GM18951 (cell line): Measurements from ENCODE around the gene BAIAP2.

Source experiments
- POLR2A ChIP-seq: IDR thresholded peaks from 4 replicates; pipeline ENCODE4 v1.6.1; 2011; ENCODE audit warnings: mild to moderate bottlenecking; ENCODE audit not compliant: insufficient read length, insufficient read depth; ENCODE audit errors: extremely low read depth
- in situ Hi-C: fragments of 300-500 bp; cut with MboI; formaldehyde crosslinking; loops from one replicate; pipeline ENCODE4 v1.12.0; 2022; ENCODE audit warnings: low sequenced_read_pairs, mixed read lengths, inconsistent platforms; ENCODE audit not compliant: unreplicated experiment

BAIAP2 gene

DNA sequence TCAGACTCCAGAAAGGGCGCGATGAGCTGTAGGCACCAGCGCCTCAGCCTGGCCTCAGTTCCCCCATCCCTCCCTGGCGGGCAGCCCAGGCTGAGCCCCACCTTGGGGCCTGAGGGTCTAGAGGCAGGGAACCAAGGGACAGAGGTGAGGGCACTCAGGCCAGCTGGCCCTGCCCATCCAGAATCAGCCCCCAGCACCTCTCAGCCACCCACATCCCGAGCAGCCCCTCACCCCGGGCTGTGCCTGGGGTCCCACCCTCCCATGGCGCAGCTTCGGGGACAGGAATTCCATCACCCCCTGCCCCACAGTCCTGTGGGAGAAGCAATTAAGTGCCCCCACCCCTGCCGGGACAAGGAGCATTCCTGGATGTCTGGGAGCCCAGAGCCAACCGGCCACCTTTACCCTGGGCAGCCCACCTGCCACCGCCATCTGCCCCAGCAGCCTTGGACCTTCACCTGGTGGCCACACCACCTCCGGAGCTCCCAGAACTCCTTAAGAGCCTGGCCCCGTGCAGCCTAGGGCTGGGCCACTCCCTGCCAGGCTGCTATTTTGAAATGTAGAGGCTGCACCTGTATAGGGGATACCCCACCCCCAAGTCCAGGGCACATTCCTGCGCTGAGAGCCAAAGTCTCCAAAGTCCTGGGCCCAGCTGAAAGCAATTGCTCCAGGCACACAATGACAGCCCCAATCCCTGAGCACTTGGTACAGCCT, 96.7 kb downstream of the BAIAP2 start:
- in situ Hi-C loops: no loop called here

DNA sequence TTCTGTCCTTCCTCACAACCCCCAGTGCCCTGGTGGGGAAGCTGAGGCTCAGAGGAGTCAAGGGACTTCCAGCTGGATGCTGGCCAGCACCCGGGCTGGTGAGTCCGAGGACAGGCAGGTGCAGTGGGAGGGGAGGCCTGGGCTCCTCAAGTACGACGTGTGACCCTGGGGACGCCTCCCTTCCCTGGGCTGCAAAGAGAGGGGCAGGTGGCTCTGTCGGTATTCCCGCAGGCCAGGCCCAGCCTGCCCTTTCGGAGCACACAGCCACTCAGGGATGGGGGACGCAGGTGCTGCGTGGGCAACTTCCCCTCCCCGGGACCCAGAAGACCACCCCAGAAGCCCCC, 97.2 kb downstream of the BAIAP2 start:
- in situ Hi-C loops: no loop called here
- no peak for TF ChIP-seq POLR2A

More for the DNA sequence above, 96.7 kb downstream of the BAIAP2 start:
- no peak for TF ChIP-seq POLR2A

DNA sequence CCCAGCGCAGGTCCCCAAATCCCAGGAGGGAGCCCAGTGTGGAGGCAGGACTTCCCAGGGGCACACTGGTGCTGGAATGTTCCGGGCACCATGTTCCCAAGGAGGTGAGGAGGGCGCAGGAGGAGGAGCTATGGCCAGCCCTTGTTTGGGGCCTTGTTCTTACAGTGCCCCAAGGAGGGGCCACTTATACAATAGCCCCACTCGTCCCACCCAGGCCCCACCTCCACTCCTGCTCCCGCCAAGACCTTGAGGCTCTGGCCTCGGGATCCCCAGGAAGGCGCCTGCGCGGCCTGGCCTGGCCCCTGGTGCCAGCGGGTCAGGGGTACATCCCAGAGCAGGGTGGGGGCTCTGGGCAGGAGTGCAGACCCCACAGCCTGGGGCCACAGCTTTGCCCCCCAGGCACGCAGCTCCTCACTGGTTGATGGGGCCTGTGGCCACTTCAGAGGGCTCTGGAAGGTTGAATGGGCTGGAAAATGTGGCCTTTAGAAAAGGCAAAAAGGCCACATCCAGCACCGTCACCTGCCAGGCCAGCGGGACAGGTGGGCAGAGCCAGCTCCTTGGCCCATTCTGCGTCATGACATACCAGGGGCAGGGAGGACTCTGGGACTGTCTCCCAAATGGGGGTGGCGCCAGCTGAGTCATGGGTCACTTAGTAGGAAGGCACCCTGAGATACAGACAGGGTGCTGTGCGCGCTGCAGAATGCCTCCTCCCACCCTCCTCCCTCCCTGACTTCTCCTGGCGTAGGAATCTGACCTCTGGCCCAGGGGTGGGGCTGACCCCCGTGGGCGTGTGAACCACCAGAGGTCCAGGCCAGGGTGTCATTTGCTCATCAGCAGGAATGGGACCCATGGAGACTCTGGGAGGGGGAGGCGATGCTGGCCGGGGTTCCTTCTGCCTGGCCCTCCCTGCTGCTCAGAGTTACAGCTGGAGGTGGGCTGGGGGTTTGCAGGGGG, 98.1 kb downstream of the BAIAP2 start:
- in situ Hi-C loops: no loop called here
- no peak for TF ChIP-seq POLR2A

DNA sequence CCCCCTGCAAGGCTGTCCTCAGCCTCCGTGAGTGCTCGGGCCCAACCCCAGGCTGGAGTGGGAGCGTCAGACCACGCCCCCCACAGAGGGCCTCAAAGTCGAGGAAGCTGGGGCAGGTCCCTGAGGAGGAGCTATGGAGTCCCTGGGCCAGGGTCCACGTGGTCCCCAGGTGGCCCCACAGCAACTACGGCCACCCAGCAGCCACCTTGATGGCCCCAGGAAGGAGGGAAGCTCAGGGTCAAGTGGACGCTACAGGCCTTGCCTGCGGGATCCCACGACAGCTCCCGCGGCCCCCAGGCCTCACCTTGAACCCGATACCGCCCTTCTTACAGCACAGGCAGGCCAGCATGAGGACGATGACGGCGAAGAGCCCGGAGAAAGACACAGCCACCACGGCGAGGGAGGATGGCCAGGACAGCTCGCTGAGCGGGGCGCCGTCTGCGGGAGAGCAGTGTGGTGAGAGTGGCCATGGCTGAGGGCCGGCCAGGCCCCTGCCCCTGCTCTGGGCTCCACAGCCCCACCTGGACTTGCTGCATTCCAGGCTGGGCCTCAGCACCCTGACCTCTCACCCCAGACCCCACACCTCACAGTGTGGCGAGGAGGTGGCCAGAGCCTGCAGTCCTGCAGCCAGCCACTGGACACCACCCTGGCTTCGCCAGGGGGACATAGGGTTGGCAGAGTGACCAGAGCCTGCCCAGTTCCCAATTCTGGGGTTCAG, 99.3 kb downstream of the BAIAP2 start:
- in situ Hi-C loops: no loop called here
- TF ChIP-seq POLR2A: no peak

DNA sequence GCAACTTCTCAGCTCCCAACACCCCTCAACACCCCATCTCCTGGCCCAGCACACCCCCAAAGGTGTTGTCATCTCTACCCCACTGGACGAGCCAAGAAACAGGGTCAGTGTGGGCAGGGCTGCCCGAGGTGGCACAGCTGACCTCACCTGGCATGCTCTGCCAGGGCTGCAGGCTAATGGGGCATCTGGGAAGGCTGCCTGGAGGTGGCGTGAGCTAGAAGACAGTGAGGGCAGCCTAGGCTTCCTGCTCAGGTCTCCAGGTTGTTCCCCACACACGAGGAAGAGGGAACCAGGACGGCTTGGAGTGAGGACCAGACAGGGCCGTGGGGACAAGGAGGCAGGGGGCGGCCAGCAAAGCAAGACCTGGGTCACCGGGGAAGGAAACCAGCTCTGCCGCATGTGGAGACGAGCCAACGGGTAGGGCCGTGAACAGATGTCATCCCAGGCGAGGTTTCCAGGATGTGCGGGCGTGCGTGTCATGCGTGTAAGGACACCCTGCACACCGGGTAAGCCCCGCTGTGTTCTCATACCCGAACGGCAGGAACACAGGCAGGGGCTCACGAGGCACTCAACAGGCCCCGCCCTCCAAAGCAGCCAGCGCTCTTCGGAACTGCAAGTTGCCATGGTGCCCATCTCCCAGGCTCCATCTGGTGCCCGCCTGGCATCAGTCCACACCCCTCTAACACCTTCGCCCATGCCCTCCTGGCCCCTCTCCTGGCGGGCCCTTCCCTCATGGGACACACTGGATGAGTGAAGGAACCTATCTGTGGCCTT, 100.7 kb downstream of the BAIAP2 start:
- in situ Hi-C loops: no loop called here
- no peak for TF ChIP-seq POLR2A

DNA sequence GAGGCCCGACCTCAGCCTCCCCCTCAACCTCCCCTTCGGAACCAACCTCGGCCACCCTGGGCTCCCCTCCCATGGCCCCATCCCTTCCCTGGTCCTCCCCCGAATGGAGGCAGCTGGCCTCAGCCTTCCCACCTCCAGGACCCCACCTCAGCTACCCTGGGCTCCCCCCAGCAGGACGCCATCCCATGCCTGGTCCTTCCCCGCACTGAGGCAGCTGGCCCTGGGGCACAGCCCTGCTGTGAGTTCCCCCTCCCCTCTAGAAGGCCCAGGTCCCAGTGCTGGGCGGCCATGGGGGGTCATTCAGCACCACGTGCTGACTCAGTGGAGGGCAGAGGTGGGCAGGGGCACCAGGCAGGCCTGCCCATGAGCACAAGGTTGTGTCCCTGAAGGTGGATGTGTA, 101.4 kb downstream of the BAIAP2 start:
- in situ Hi-C loops: no loop called here
- TF ChIP-seq POLR2A: no peak

DNA sequence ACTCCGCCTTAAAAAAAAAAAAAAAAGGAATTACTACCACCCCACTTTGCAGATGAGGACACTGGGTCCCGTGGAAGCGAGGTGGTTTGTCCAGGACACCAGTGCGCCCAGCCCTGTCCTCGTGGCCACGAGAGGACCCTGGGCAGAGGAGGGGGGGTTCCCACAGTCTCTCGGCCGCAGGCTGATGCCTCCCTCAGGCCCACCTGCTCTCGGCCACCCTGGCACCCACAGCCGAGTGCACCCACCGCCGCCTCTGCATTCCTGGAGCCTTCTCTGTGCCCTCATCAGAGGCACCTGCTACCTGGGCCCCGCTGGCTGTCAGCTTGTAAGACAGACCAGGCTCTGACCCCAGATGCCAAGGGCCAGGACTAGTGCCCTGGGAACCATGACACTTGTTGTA, 102.3 kb downstream of the BAIAP2 start:
- in situ Hi-C loops: no loop called here
- TF ChIP-seq POLR2A: no peak

DNA sequence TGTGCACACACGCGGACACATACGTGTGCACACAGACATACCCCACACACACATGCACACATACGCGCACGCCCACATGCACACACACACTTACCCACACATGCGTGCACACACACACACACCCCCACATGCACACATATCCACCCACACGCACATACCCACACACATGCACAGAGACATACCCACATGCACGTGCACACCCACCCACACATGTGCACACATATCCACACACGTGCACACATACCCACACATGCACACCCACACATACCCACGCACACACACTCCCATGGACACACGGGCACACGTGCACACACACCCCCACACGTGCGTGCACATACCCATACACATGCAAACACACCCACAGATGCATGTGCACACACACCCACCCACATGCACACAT, 103.1 kb downstream of the BAIAP2 start:
- no peak for TF ChIP-seq POLR2A
- in situ Hi-C loops: no loop called here

DNA sequence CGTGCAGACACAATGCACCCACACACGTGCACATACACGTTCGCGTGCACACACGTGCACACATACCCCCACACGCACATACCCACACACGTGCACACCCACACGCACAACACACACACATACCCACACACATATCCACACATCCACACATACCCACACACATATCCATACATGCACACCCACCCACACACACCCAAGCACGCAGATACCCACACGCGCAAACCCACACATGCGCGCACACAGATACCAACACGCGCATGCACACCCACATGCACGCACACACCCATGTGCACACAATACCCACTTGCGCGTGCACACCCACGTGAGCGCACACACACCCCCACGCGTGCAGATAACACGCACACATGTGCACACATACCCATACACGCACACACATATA, 103.5 kb downstream of the BAIAP2 start:
- TF ChIP-seq POLR2A: no peak
- in situ Hi-C loops: no loop called here

DNA sequence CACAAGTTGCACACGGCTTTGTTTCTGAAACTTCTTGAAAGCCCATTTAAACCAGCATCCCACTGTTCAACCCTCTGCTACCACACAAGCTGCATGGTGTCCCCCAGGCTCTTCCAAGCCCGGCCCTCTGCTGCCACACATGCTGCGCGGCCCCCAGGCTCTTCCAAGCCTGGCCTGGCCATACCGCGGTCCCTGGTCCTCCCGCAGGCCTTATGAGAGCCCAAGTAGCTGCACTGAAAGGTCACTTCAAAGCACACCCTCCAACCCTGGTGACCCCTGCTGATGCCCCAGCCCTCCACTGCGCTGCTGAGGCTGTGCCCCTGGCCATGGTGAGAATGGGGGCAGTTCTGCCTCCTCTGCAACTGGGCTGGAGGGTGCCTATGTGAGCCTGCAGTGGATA, 104.5 kb downstream of the BAIAP2 start:
- TF ChIP-seq POLR2A: no peak
- in situ Hi-C loops: no loop called here

DNA sequence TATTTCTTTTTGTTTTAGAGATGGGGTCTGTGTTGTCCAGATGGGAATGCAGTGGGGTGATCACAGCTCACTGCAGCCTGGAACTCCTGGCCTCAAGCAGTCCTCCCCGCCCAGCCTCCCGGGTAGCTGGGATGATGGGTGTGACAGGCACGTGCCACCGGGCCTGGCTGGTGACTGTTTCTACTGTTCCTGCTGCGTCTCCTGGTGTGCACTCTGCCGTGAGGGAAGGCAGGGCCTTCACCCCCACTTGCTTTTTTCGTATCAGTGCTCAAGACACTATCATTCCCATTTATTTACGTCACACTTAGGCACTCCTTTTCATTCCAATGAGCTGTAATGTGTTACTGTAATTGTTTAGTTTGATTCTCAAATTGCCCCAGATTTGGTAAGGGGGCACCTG, 105.1 kb downstream of the BAIAP2 start:
- in situ Hi-C loops: no loop called here

DNA sequence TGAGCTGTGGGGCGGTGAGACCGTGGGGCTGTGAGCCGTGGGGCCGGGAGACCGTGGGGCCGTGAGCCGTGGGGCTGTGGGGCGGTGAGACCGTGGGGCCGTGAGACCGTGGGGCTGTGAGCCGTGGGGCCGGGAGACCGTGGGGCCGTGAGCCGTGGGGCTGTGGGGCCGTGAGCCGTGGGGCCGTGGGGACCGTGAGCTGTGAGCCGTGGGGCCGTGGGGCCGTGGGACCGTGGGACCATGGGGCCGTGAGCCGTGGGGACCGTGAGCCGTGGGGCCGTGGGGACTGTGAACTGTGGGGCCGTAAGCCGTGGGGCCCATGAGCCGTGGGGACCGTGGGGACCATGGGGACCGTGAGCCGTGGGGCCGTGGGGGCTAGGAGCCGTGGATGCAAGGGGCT, 105.7 kb downstream of the BAIAP2 start:
- TF ChIP-seq POLR2A: no peak
- in situ Hi-C loops: no loop called here

More for the DNA sequence above, 105.1 kb downstream of the BAIAP2 start:
- no peak for TF ChIP-seq POLR2A
